ENCODE results near the gene HYCC1. TPM values are rescaled to one million over a fixed set of nuclear protein-coding genes. Genes with fewer than 3 reads are reported as not detected.

Gene HYCC1
- total RNA-seq, 4 donors from 2014 or later, result 3.6 to 13.4 (median 10.2) TPM

GRCh38 chr7:23022851-23023250, 8.9 kb upstream of the HYCC1 start:
- H3K4me3 ChIP-seq (ENCODE audit: low read depth, poor library complexity, severe bottlenecking), result no peak overlapping the region
- TF ChIP-seq POLR2A (IDR thresholded peaks at IDR 0.05) (no peak), CTCF (IDR thresholded peaks at IDR 0.05) (no peak)
- intact Hi-C loops (cut with DNase I; ENCODE audit: low total_unique reads), result no loop called here
- no peak for DNase-seq (ENCODE audit: low spot score in 2 of 2)
- 83 to 85% methylated on average over 2 of the region's 2 CpGs for WGBS, 2 donors

GRCh38 chr7:23022258-23022769, 8.4 kb upstream of the HYCC1 start:
- no peak for DNase-seq (ENCODE audit: low spot score in 2 of 2)
- 37 to 38% methylated on average over 7 of the region's 7 CpGs for WGBS, 2 donors
- no peak for TF ChIP-seq CTCF (IDR thresholded peaks at IDR 0.05)
- intact Hi-C loops (cut with DNase I; ENCODE audit: low total_unique reads), result no loop called here
- H3K4me3 ChIP-seq (ENCODE audit: low read depth, poor library complexity, severe bottlenecking), result no peak overlapping the region

- intact Hi-C loops (cut with DNase I; ENCODE audit: low total_unique reads), result no loop called here
- H3K4me3 ChIP-seq (ENCODE audit: low read depth, poor library complexity, severe bottlenecking), result no peak overlapping the region
- DNase-seq (ENCODE audit: low spot score in 2 of 2), result no peak
- WGBS, 2 donors, result 74 to 76% methylated on average over 1 of the region's 1 CpG
- no peak for TF ChIP-seq CTCF (IDR thresholded peaks at IDR 0.05)
- no peak for TF ChIP-seq POLR2A (IDR thresholded peaks at IDR 0.05)
Observed at GRCh38 chr7:23021596-23021995, 7.7 kb upstream of the HYCC1 start.

GRCh38 chr7:23020742-23021401, 6.9 kb upstream of the HYCC1 start:
- 3 to 7% methylated on average over 3 of the region's 3 CpGs for WGBS, 2 donors
- DNase-seq (ENCODE audit: low spot score in 2 of 2), result no peak
- TF ChIP-seq CTCF (IDR thresholded peaks at IDR 0.05), result no peak
- TF ChIP-seq POLR2A (IDR thresholded peaks at IDR 0.05), result no peak
- intact Hi-C loops (cut with DNase I; ENCODE audit: low total_unique reads), result no loop called here
- H3K4me3 ChIP-seq (ENCODE audit: low read depth, poor library complexity, severe bottlenecking), result no peak overlapping the region

- no peak overlapping the region for H3K4me3 ChIP-seq (ENCODE audit: low read depth, poor library complexity, severe bottlenecking)
- 75 to 85% methylated on average over 6 of the region's 6 CpGs for WGBS, 2 donors
- DNase-seq (ENCODE audit: low spot score in 2 of 2), result no peak
- no peak for TF ChIP-seq CTCF (IDR thresholded peaks at IDR 0.05)
- TF ChIP-seq POLR2A (IDR thresholded peaks at IDR 0.05), result no peak
- intact Hi-C loops (cut with DNase I; ENCODE audit: low total_unique reads), result no loop called here
Observed at GRCh38 chr7:23018750-23019149, 4.8 kb upstream of the HYCC1 start.

- no peak for DNase-seq (ENCODE audit: low spot score in 2 of 2)
- TF ChIP-seq POLR2A (IDR thresholded peaks at IDR 0.05), result no peak
- TF ChIP-seq CTCF (IDR thresholded peaks at IDR 0.05), result no peak
- intact Hi-C loops (cut with DNase I; ENCODE audit: low total_unique reads), result no loop called here
- 46 to 61% methylated on average over 3 of the region's 3 CpGs for WGBS, 2 donors
- H3K4me3 ChIP-seq (ENCODE audit: low read depth, poor library complexity, severe bottlenecking), result no peak overlapping the region
Observed at GRCh38 chr7:23017309-23017708, 3.4 kb upstream of the HYCC1 start.

All from lower leg skin (tissue), 4 donors.